Renal cortical epithelial cell (primary cell): Measurements from ENCODE around the gene KRTAP12-1. TPM values are rescaled to one million over a fixed set of nuclear protein-coding genes. Genes with fewer than 3 reads are reported as not detected.

Experiments used
- DNase-seq: peaks from one replicate; pipeline ENCODE4 v3.0.0-alpha.2; 2011; ENCODE audit warnings: low read depth
- total RNA-seq: library from RNA; depleted of rRNA; stranded (reverse); fragments of >200 nt; gene quantifications from 2 replicates; pipeline ENCODE4 v1.2.3, GENCODE V29; 2014

The KRTAP12-1 gene, protein sequence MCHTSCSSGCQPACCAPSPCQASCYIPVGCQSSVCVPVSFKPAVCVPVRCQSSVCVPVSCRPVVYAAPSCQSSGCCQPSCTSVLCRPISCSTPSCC
- not detected in 2 replicates for total RNA-seq

- DNase-seq, result no peak
Measured at GRCh38 chr21:44681861-44682579, at the start of gene KRTAP12-1. Gene KRTAP12-1, minus strand, starts transcription at chr21:44682163. Its CDS starts 40 bp downstream, at chr21:44682123.

DNA sequence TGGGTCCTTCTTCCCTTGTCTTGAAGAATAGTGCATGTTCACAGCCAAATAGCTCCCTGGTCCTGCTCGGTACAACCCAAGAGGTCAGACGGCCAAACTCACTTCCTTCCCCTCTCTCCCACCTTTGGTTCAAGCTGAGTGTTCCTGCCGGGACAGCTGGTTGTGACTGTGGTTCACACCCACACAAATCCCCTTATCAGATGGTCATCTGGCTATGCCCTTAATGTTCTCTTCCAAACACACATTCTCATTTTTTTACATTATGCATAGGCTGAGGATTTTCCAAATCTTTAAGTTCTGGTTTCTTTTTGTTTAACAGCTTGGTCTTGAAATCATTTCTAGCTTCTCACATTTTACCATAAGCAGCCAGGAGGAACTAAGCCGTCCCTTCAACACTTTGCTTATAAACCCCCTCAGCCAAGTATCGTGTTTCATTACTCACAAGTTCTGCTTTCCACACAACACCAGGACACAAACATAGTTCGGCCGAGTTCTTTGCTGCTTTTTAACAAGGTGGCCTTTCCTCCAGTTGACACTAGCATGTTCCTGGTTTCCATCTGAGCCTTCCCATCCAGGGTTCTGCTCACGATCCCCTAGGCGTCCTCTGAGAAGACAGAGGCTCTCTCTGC, 49.1 kb upstream of the KRTAP12-1 start:
- no peak for DNase-seq

DNA sequence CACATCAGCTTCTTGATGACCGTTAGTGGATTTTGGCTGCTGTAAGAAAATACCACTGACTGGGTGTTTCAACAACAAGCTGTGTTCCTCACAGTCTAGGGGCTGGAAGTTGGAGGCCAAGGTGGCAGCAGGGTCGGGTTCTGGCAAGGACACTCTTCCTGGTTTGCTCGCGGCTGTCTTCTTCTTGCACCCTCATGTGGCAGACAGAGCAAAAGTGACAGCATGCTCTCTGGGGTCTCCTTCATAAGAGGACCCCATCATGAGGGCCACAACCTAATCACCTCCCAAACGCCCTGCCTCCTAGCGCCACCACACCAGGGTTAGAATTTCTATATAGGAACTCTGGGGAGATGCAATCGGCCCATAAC, 48.0 kb upstream of the KRTAP12-1 start:
- no peak for DNase-seq

DNA sequence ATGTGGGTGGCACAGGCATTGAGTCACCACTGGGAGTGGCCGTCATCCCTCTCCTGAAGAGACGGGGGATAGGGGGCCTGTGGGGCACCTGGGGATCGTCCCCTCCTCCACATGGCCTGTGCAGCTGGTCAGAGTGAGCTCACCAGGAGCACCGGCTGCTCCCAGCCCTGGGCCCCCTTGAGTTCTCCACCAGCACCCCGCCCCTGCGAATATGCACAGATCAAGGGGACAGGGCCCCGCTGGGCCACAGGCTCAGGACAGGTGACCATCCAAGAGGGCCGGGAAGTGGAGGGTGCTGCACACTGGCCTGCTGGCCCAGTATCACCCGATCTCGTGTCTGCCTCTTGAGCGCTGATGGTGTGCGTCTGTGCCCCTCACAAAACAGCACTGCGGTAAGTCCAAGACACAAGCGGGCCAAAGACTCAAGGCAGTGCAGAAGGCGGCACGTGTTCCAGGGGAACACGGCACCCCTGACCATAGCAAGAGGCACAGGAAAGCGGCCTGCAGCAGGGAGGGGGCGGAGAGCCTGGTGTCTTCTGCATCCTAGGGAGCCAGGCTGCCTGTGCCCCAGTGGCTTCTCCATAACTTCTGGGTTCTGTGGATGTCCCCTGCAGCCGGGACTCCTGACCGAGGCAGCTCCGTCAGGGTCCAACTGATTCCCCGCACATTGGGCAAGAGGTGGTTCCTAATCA, 47.5 kb upstream of the KRTAP12-1 start:
- no peak for DNase-seq

DNA sequence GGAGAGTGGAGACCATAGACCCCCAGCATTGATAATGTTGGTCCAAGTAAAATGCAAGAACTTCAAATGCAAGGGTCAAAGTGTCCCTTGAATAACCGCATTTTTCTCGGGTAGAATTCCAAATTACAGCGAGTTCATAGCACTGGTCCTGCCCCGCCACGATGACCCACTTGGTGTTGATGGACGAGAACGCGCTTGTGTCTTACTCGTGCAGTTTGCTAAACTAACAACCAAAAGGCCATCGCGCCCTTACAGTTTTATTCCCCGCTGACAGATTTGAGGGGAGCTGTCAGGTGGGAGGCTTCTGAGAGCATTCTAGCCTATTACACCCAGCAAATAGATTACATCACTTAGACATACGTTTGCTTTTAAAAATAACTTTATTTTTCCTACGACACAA, 46.8 kb upstream of the KRTAP12-1 start:
- DNase-seq, result no peak

DNA sequence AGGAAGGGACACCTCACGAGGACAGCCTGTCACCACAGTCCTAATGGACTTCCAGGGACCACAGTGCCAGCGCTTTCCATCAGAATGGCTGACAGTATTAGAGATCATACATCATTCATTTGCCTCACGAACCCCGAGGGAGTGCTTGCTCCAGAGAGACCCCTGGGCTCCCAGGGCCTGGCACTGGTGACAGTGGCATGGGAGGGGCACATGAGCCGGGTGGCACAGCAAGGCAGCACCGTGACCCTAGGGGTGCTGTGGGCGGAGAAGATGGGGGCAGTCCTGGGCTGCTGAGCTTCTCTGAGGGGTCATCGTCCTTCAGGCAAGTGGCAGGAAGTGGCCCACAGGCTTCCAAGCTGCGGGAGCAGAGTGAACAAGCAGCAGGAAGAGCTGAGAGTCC, 45.8 kb upstream of the KRTAP12-1 start:
- no peak for DNase-seq

DNA sequence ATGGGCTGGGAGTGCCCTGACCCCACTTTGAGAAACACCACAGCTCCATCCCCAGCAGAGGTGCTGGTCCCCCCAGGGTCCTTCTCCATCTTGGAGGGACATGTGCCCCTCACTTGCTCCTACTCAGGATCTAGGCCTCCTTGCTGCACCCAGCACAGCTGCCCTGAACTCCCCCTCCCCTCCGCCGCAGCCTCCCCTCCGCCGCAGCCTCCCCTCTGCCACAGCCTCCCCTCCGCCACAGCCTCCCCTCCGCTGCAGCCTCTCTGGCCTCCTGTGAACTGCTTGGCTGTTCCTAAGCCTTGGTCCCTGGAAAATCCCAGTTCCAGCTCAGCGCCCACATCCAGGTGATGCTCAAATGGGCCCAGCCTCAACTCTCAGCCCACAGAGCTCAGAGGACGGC, 45.4 kb upstream of the KRTAP12-1 start:
- no peak for DNase-seq

DNA sequence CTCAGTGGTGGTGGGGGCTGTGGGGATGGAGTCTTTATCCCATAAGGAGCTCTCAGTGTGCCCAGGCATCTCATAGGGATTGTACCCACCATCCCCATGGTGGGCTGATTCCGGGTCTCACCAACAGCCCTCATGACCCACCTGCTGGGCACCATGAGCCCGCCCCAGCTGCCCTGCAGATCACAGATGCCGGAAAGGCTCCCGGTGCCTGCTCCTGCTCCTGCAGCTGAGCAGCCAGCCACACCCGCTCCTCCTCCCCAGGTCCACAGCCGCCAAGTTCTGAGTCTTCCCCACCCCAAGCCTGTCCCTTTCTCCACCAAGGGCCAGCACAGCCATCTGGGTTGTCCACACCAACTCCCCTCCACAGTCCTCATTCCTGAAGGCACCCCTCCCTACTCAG, 44.9 kb upstream of the KRTAP12-1 start:
- no peak for DNase-seq

DNA sequence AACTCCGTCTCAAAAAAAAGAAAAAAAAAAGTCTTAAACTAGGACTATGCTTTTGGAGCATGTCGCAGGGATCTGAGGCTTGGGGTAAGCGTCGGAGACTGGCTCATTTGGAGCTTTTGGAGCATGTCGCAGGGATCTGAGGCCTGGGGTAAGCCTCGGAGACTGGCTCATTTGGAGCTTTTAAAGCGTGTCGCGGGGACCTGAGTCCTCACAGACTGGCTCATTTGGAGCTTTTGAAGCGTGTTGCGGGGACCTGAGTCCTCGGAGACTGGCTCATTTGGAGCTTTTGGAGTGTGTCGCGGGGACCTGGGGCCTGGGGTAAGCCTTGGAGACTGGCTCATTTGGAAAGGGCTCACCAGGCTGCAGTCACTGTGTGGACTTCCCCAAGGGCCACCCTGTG, 43.0 kb upstream of the KRTAP12-1 start:
- no peak for DNase-seq

GRCh38 chr21:44724196-44724595, 42.2 kb upstream of the KRTAP12-1 start:
- no peak for DNase-seq

DNA sequence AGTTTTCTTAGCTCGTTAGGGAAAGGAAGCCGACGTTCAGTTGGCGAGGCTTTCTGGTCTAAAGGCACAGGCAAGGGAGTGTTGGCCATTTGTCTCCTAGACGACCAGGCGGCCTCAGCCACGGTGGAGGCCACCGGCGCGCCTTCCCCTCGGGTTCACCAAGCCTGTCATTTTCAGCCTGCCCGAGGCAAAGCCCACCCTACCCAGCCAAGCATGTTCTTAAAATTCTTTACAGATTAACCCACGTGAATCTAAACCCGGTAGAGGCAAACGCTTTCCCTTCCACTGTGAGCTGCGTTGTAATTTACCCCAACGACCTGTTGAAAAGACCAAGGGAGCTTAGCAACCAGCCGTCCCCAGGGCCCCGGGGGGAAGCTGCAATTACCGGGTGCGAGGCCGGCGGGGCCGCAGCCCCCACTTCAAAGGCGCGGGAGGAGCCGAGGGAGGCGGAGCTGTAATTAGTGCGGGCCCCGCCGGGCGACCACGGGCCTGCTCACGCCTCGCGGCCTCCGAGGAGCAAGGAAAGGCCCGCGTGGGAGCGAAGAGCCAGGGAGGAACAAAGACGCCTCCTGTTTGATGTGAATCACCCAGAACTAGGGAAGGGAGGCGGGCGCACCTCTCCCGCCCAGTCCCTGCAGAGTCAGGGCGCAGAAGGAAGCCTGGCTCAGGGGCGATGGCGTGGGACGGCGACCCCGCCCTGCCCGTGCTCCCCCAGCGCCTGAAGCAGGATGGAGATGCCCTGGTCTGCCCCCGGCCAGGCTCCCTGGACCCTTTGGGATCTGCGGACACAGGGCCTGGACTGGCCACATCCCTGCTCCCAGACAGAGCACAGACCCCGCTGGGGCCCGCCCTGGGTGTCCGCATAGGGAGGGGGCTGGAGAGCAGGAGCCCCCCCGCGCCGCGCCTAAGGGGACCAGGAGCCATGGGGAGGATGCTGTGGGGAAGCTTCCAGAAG, 41.5 kb upstream of the KRTAP12-1 start:
- DNase-seq, result no peak

GRCh38 chr21:44722731-44723130, 40.8 kb upstream of the KRTAP12-1 start:
- no peak for DNase-seq

- no peak for DNase-seq
Measured at GRCh38 chr21:44720170-44720569, 38.2 kb upstream of the KRTAP12-1 start.

GRCh38 chr21:44718571-44718970, 36.6 kb upstream of the KRTAP12-1 start:
- no peak for DNase-seq

DNA sequence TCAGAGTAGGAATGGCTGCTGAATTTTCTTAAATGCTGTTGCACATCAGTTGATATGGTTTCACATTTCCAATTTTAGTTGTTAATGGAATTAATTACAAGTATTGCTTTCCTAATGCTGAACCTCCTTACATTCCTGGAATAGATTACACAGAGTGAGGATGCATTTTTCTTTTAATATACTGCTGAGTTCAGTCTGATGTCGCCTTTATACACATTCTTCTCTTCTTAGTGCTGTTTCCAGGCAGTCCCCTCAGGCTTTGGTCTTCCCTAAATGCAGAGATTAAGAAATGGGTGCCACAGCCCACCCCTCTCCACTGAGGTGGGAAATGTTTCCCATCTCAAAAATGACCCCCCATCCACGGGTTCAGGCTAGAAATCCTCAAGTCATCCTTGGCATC, 36.1 kb upstream of the KRTAP12-1 start:
- DNase-seq, result no peak

DNA sequence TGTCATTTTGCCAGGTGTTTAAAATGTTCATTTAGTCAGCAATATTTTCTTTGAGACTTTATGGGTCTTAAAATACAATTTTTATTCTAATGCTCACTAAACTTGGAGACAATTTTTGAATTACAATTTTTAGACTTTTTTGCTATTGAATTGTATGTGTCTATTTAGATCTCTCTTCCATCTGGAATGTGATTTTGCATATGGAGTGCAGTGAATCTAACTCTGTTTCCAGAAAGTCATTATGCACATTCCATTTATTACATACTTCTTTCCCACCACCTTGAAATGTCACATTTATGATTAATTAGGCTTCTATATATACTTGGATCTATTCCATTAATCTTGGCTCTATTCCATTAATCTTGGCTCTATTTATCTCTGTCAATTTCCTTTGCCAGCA, 35.0 kb upstream of the KRTAP12-1 start:
- no peak for DNase-seq

GRCh38 chr21:44714905-44715304, 32.9 kb upstream of the KRTAP12-1 start:
- no peak for DNase-seq

GRCh38 chr21:44713846-44714245, 31.9 kb upstream of the KRTAP12-1 start:
- no peak for DNase-seq

DNA sequence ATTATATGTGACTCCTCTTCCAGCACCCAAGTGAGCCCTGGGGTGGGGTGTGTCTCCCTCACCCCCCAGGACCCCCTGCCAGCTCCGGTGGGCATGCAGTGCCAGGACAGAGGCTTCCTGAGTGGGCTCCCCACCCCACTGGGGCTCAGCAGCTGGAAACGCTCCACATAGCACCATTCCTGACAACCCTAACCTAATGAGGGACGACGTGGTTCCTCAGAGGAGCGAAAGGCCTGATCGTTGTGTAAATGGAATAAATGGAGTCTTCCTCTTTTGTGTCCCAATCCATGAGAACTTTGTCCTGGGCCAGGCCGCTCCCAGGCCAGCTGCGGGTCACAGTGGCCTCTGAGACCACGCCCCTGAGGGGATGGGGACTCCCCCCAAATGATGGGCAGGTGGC, 31.2 kb upstream of the KRTAP12-1 start:
- DNase-seq, result no peak

- no peak for DNase-seq
Measured at GRCh38 chr21:44712203-44713028, 30.5 kb upstream of the KRTAP12-1 start.
